Measurements from ENCODE around the gene CFAP54. TPM values are rescaled to one million over a fixed set of nuclear protein-coding genes. Genes with fewer than 3 reads are reported as not detected.

Gene CFAP54
- polyA plus RNA-seq, 3 donors = not detected

GRCh38 chr12:96711364-96711763, 222.0 kb downstream of the CFAP54 start:
- Histone ChIP-seq H3K9ac (ENCODE audit: insufficient read depth, low read length, poor library complexity, severe bottlenecking) (no peak overlapping the region), H3K79me2 (ENCODE audit: insufficient read depth, low read length) (no peaks in the 10 kb centered on the region), H3K4me1 (ENCODE audit: control insufficient read depth in 1 of 2, insufficient read depth in 2 of 2, low read length in 2 of 2) (no peaks in the 10 kb centered on the region), H3K36me3 (replicated peaks in 1 of 2; ENCODE audit: control insufficient read depth in 1 of 2, insufficient read depth in 2 of 2, low read length in 2 of 2) (no peaks in the 10 kb centered on the region), H3K27ac (ENCODE audit: low read depth in 1 of 2, low read length in 2 of 2) (no peak overlapping the region), H3K9me3 (replicated peaks in 1 of 2; ENCODE audit: control insufficient read depth in 1 of 2, insufficient read depth in 1 of 2, low read length in 2 of 2) (no peaks in the 10 kb centered on the region), H3K27me3 (ENCODE audit: control insufficient read depth in 2 of 2, insufficient read depth in 2 of 2, low read length in 2 of 2) (no peaks in the 10 kb centered on the region), H4K20me1 (ENCODE audit: insufficient read depth, low read length) (no peaks in the 10 kb centered on the region), H3K4me2 (replicated peaks; ENCODE audit: extremely low read depth, low read length, poor library complexity, severe bottlenecking) (no peak overlapping the region), H3K4me3 (replicated peaks in 1 of 3; ENCODE audit: low read depth in 2 of 3, low read length in 3 of 3) (no peak overlapping the region), H2AFZ (ENCODE audit: insufficient read depth, low read depth, low read length, poor library complexity, severe bottlenecking) (no peak overlapping the region)
- Mint-ChIP-seq H3K4me1 (no peaks in the 10 kb centered on the region), H3K4me3 (no peak overlapping the region), H3K27me3 (ENCODE audit: low read depth in 3 of 3) (peaks cover 1 to 2% (median 1%) of the 10 kb centered on the region in 3 donors), H3K27ac (no peak overlapping the region), H3K36me3 (no peaks in the 10 kb centered on the region), H3K9me3 (peaks cover 0 to 2% (median 0%) of the 10 kb centered on the region in 7 donors)
- DNase-seq = no peak
- intact Hi-C loops (cut with micrococcal nuclease) = no loop called here
- TF ChIP-seq, protein P1, sequence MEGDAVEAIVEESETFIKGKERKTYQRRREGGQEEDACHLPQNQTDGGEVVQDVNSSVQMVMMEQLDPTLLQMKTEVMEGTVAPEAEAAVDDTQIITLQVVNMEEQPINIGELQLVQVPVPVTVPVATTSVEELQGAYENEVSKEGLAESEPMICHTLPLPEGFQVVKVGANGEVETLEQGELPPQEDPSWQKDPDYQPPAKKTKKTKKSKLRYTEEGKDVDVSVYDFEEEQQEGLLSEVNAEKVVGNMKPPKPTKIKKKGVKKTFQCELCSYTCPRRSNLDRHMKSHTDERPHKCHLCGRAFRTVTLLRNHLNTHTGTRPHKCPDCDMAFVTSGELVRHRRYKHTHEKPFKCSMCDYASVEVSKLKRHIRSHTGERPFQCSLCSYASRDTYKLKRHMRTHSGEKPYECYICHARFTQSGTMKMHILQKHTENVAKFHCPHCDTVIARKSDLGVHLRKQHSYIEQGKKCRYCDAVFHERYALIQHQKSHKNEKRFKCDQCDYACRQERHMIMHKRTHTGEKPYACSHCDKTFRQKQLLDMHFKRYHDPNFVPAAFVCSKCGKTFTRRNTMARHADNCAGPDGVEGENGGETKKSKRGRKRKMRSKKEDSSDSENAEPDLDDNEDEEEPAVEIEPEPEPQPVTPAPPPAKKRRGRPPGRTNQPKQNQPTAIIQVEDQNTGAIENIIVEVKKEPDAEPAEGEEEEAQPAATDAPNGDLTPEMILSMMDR (IDR thresholded peaks at IDR 0.05) = no peak

DNA sequence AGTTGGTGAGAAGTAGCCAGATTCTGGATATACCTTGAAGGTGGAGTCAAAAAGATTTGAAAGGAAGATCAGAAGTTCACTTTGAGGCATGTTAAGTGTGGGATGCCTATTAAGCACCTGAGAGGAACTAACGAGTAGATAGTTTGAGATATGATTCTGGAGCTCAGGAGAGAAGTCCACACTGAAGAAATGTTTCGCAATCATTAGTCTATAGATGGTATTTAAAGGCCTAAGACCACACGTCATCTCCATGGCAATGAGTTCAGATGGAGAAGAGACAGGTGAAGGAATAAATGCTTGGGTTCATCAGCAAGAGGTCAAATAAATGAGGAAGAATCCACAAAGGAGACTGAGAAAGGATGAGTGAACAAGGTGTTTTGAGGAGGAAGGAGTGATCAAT, 224.8 kb downstream of the CFAP54 start:
- Mint-ChIP-seq H3K4me1 (no peaks in the 10 kb centered on the region), H3K27ac (no peak overlapping the region), H3K27me3 (ENCODE audit: low read depth in 3 of 3) (peaks cover 1 to 2% (median 1%) of the 10 kb centered on the region in 3 donors), H3K36me3 (no peaks in the 10 kb centered on the region), H3K9me3 (peaks cover 0 to 2% (median 0%) of the 10 kb centered on the region in 7 donors), H3K4me3 (no peak overlapping the region)
- Histone ChIP-seq H3K27ac (ENCODE audit: low read depth in 1 of 2, low read length in 2 of 2) (no peak overlapping the region), H3K36me3 (replicated peaks in 1 of 2; ENCODE audit: control insufficient read depth in 1 of 2, insufficient read depth in 2 of 2, low read length in 2 of 2) (no peaks in the 10 kb centered on the region), H3K4me3 (replicated peaks in 1 of 3; ENCODE audit: low read depth in 2 of 3, low read length in 3 of 3) (no peak overlapping the region), H3K4me1 (ENCODE audit: control insufficient read depth in 1 of 2, insufficient read depth in 2 of 2, low read length in 2 of 2) (no peaks in the 10 kb centered on the region), H3K9ac (ENCODE audit: insufficient read depth, low read length, poor library complexity, severe bottlenecking) (no peak overlapping the region), H3K27me3 (ENCODE audit: control insufficient read depth in 2 of 2, insufficient read depth in 2 of 2, low read length in 2 of 2) (no peaks in the 10 kb centered on the region), H2AFZ (ENCODE audit: insufficient read depth, low read depth, low read length, poor library complexity, severe bottlenecking) (no peak overlapping the region), H3K4me2 (replicated peaks; ENCODE audit: extremely low read depth, low read length, poor library complexity, severe bottlenecking) (no peak overlapping the region), H4K20me1 (ENCODE audit: insufficient read depth, low read length) (no peaks in the 10 kb centered on the region), H3K79me2 (ENCODE audit: insufficient read depth, low read length) (no peaks in the 10 kb centered on the region), H3K9me3 (replicated peaks in 1 of 2; ENCODE audit: control insufficient read depth in 1 of 2, insufficient read depth in 1 of 2, low read length in 2 of 2) (no peaks in the 10 kb centered on the region)
- TF ChIP-seq, protein P1 (IDR thresholded peaks at IDR 0.05) = no peak
- intact Hi-C loops (cut with micrococcal nuclease) = no loop called here
- WGBS (ENCODE audit: insufficient coverage) = 84% methylated on average over 3 of the region's 3 CpGs
- DNase-seq = no peak

Measured in CD14-positive monocyte (primary cell).